ENCODE measurements around the gene CCAR1.

- no peak for TF ChIP-seq EZH2 (IDR thresholded peaks at IDR 0.05; ENCODE audit: borderline replicate concordance, insufficient read depth, low read depth, low read length, poor library complexity, severe bottlenecking)
- TF ChIP-seq, protein P1, sequence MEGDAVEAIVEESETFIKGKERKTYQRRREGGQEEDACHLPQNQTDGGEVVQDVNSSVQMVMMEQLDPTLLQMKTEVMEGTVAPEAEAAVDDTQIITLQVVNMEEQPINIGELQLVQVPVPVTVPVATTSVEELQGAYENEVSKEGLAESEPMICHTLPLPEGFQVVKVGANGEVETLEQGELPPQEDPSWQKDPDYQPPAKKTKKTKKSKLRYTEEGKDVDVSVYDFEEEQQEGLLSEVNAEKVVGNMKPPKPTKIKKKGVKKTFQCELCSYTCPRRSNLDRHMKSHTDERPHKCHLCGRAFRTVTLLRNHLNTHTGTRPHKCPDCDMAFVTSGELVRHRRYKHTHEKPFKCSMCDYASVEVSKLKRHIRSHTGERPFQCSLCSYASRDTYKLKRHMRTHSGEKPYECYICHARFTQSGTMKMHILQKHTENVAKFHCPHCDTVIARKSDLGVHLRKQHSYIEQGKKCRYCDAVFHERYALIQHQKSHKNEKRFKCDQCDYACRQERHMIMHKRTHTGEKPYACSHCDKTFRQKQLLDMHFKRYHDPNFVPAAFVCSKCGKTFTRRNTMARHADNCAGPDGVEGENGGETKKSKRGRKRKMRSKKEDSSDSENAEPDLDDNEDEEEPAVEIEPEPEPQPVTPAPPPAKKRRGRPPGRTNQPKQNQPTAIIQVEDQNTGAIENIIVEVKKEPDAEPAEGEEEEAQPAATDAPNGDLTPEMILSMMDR (IDR thresholded peaks at IDR 0.05): no peak
These were observed 108.9 kb downstream of the CCAR1 start for GRCh38 chr10:68829952-68830351.
